Esophagus mucosa (tissue), 1 donor: Measurements from ENCODE around the gene HEG1. TPM values are rescaled to one million over a fixed set of nuclear protein-coding genes. Genes with fewer than 3 reads are reported as not detected.
A peak's percentile ranks its signal among the peaks of the same experiment; 100 is the strongest.

Source experiments
- ATAC-seq: fragments of 200-7000 bp; cut with Tn5 transposase; one replicate; pipeline ENCODE4 v1.9.1; 2020
- total RNA-seq: library from RNA; stranded (reverse); gene quantifications from one replicate; pipeline ENCODE4 v1.2.4, GENCODE V29; 2023
- donor health status: DM: yes; HTN: yes; CAD: no.

HEG1 gene
- total RNA-seq, 1 donor from 2014 or later = 13.0 TPM

- no peak for ATAC-seq
Observed at GRCh38 chr3:125045194-125045593, 10.6 kb downstream of the HEG1 start.

DNA sequence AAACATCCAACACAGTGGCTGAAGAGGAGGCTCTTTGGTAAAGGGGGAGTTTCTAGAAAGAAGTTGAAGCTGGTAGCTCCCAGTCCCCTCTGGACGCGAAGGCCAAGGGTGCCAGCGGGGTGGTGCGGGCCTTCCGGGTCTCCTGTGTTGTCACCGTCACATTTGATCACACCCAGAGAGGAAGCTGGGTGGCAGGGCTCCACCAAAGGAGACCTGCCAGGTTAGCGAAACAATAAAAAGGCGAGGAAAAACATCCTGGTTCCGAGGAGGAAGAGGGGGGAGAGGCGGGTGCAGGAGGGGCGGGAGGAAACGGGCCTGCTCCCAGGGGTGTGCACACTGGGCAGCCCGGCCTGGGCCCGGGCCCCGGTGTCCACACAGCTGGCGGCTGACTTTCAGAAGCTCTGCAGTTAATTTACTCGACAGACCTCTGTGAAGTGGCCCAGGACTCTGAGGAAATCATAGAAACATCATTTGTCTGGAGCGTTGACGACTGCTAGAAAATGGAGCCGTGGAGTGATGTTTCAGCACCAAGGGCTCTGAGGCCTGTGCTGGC lies 12.1 kb downstream of the HEG1 start:
- peak; percentile 25 for ATAC-seq

GRCh38 chr3:125042725-125043406 lies 12.9 kb downstream of the HEG1 start:
- ATAC-seq = no peak

DNA sequence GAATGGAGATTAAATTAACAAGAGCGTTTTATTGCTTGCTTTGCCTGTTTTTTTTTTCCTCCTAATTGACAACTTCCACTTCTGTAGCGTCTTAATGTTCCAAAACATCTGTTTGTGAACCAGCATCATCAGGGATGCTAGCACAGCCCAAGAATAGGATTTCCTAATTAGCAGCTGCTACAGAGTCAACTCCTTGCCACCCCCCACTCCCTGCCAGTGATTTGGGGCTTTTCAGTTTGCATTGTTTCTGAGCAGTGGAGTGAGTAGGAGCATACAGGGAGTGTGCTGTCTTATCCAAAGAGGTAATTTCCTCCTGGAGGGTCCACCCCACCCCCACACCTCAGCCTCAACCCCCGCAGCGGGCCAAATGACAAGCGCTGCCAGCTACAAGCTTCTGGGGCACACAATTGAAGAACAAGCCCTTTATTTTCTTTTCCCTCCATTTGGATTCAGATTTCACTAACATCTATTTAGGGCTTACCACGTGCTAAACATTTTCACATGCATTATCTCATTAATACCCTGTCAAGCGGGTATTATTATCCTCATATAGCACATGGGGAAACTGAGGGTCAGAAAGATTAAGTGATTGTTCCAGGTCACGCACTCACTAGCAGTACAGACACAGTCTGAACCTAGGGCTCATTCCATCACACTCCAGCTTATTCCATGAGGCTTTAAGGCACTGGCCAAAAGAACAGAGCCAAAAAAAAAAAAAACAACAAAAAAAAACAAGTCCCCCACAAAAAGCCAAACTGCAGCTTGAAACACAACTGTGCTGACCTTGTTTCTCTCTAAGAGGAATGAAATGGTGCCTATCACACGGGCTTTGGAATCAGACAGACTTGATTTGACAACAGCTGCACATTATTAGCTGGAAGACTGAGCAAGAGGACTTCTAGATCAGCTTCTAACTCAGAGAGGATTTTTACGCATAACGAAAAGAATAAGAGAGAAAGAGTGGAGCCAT lies 16.4 kb downstream of the HEG1 start:
- no peak for ATAC-seq

DNA sequence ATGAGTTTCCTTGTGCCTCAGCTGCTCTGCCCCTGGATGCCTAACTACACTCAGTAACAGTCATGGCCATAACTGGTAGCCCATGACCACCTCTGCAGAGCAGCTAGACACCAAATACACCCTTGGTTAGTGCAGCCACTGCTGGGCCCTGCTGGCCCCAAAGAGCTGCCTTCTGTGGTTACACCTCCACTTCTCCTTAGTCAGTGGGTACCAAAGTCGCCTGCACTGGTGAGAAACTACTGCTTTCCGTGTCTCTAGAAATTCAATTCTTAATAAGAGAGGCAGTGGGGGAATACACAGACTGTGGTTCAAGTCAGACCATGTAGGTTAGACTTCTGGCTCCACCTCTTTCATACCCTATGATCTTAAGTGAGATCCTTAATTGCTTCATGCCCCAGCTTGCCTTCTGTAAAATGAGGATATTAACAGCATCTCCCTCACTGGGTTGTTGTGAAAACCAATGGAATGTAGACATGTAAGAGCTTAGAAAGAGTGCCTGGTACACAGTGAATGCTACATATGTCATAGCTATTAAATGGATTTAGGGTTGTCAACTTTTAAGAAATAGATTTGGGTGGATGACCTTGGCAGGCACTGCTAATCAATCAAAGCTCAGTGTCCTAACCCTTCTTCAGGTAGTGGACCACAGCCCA lies 18.2 kb downstream of the HEG1 start:
- peak; percentile 83 for ATAC-seq

DNA sequence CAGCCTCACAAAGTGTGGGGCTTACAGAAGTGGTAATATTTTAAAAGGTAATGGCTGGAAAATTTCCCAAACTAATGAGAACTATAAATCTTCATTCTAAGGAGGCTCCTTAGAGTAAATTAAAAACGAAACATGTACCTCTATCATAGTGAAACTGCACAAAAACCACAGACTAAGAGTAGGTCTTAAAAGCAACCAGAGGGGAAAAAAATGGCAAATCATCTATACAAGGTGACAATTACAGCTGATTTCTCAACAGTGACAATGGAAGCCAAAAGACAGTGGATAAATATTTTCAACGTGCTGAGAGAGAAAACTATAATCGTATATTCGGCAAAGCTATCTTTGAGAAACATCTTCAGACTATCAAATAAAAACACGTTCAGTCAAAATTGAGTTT lies 20.6 kb downstream of the HEG1 start:
- ATAC-seq = no peak

DNA sequence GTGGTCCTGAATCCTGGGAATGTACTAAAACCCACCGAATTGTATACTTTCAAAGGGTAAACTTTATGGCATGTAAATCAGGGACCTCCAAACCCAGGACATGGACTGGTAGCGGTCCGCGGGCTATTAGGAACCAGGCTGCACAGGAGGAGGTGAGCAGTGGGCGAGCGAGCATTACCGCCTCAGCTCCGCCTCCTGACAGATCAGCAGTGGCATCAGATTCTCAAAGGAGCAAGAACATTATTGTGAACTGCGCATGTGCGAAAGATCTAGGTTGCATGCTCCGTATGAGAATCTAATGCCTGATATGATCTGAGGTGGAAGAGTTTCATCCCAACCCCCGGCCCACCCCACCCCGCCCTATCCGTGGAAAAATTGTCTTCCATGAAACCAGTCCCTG lies 22.2 kb downstream of the HEG1 start:
- ATAC-seq = no peak

DNA sequence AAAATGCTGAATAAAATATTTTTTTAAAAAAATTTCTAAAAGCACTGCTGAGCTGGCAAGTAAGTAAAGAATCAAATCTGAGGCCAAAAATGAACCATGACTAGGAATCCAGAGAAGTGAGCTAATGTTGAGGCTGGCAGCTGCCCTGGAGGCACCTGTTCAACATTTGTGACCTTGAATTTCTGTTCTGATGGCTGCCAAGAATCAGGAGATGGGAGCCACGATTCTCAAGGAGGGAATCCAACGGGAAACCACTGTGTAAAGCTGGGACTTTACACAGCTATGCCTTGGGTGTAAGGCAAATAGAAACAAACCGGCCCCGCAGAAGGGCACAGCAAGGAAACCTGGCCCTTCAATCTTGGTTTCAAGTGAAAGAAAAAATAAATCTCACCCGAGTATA lies 22.7 kb downstream of the HEG1 start:
- no peak for ATAC-seq

DNA sequence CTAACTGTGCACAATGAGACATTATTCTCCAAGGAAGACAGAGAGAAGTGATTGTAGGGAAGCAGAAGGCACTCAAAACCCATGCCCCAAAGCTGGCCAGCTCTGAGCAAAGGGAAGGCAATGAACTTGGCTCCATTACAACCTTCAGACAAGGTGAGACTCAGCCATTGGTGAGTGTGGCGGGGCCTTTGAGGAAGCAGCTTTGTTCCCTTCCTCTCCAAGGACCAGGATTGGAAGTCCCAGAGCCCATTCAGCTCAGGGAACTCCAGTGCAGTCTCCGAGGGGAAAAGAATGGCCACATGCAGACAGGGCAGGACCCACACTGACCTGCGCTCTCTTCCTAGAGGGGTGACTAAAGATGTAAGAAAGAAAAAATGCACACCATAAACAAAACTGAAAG lies 23.1 kb downstream of the HEG1 start:
- no peak for ATAC-seq

DNA sequence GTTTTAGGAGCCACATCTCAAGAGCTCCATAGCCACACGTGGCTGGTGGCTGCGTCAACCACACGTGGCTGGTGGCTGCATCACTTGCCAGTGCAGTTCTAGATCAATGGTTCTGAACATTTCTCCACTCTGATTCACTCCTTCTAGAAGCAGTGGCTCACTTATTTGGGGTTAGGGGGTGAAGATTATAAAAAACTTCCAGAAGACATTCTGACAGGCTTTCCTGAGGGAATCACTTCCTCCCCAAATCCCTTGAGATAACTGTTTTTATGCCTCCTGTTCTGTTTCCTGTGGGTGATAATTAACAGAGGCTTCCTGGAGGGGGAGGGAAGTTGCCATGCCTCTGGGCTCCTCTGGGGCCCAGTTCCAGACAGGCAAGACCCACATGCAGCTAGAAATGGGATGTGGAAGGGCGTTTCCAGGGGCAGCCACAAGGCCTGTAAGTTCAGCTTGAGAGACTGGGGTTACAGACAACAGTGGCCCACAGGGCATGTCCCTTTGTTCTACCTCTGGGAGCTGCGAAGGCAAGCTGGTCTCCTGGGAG lies 23.6 kb downstream of the HEG1 start:
- ATAC-seq = peak; percentile 23

DNA sequence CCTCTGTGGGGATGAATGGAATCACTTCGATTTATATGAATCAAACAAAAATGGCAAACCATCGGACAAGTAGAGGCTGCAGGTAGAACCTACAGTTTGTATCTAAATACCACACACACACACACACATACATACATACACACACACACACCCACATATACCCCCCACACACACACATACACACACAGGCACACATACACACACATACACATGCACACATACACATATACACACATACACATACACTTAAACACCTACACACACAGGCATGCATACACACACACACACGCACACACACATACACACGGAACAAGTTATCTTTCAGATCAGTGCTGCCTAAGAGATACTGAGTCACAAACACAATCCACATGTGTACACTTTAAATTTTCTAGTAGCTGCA lies 24.3 kb downstream of the HEG1 start:
- no peak for ATAC-seq

DNA sequence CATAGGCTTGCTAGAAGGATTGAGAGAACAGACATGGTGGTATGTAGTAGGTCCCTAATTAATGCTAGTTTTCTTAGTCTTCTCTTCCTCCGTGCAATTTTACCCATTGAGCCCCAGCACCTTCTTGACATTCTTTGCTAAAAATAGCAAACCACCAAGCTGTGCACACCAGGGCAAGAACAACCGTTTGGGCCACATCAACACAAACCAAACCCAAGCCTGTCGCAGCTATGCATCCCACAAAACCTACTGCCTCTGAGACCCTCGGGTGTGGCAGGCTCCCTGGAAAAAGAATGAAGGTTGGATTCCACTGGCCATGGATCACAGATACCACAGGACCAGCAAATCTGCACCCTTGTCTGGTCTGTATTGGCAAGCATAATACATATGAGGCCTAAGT lies 27.1 kb downstream of the HEG1 start:
- ATAC-seq = no peak

- no peak for ATAC-seq
Observed at GRCh38 chr3:125025642-125026041, 30.2 kb downstream of the HEG1 start.

GRCh38 chr3:125024817-125025216 lies 31.0 kb downstream of the HEG1 start:
- ATAC-seq = peak; percentile 26

- ATAC-seq = no peak
Observed at GRCh38 chr3:125023833-125024555, 31.8 kb downstream of the HEG1 start.

GRCh38 chr3:125022206-125022605 lies 33.6 kb downstream of the HEG1 start:
- ATAC-seq = no peak

DNA sequence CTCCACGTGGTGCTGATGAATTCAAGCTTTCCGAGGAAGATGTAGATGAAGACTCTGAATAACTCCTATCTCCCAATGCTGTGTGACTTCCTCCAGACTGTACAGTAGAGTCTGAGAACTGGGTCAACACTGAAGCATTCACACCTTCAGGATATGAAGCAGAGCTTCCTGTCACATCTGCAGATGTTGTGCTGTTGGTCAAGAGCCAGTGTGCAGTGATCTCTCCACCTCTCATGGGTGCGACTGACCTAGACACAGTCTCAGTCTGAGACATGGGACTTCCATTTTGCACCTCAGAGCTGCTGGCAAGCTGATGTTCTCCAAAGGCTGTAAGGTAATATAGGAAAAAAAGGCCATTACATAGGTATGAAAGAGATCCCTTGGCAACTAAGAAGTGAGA lies 36.5 kb downstream of the HEG1 start:
- no peak for ATAC-seq

- ATAC-seq = no peak
Observed at GRCh38 chr3:125017406-125017805, 38.4 kb downstream of the HEG1 start.

DNA sequence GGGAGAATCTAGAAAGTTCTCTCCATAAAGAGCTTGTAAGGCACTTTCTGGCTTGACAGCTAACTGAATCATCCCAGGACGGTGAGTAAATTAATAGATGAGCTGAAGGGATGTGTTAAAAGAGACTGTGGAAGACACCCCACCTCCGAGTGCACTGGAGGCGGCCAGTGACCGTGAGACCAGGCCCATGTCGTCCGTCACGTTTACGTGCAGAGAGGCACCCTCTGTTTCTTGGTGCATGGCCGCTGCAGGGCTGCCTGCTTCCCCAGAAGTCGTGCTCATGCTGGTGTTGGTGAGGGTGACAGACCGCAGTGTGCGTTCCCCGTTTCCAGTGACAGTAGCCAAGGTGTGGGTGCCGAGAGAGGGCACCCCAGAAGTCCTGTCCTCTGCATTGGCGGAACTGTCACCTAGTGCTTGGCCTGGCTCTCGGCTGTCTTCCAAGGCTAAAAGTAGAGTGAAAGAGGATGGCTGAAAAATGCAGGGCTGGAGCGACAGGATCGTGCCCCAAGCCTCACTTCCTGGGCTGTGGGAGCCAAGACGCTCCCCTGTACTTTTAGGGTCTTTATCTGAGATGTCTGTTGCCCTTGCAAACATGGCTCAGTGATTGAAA lies 41.1 kb downstream of the HEG1 start:
- ATAC-seq = no peak

- ATAC-seq = no peak
Observed at GRCh38 chr3:125013095-125013494, 42.7 kb downstream of the HEG1 start.

DNA sequence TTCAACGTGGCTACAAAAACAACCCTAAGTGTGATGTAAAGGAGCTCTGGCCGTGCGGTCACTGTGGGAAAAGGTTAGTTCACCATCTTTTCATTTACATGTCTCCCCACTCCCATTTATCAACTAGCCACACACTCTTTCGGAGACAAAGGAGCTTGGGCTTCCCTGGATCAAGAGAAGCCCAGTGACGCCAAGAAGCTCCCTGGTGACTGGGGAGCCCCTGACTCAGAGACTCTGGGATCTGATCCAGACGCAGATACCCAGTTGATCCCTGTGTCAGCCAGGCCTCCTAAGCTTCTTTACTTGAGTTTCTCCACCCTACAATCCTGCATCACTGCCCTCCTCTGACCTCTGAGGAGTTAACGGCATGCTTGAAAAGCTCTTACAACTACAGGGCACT lies 43.9 kb downstream of the HEG1 start:
- ATAC-seq = peak; percentile 51

DNA sequence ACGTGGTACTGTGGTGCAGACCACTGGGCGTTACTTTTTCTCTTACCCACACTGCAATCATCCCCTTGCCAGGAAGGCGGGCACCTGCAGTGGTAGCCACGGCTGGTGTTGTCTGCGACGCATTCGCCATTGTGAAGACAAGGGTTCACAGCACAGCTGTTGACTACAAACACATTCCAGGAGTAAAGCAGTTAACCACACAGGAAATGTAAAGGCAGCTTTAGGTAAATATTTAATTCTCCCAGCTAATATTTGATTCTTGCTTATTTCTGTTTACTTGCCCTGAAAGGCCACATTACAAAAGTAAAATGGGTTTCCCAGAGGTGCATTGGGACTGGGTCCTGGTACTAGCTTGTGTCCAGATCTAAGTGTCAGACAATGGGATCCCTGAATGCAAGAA lies 45.4 kb downstream of the HEG1 start:
- no peak for ATAC-seq
